ENCODE data around the gene ZBTB5.
"Not testable (repeated sequence)": the region's sequence is repeated elsewhere in the genome, so short reads cannot be mapped to it uniquely, and the experiment has no call there.

ZBTB5 gene

GRCh38 chr9:37491939-37492338 is 26.7 kb upstream of the ZBTB5 start:
- in situ Hi-C loops (cut with HindIII; ENCODE audit: low sequenced_read_pairs) = no loop called here
- TF ChIP-seq CTCF (IDR thresholded peaks at IDR 0.05; ENCODE audit: low read depth, low read length) = no peak
- no peak for DNase-seq (ENCODE audit: low read depth, low spot score)
- H3K4me3 ChIP-seq (ENCODE audit: low read depth, low read length) = no peak overlapping the region

- in situ Hi-C loops (cut with HindIII; ENCODE audit: low sequenced_read_pairs) = no loop called here
- peak; percentile 93 for DNase-seq (ENCODE audit: low read depth, low spot score)
- H3K4me3 ChIP-seq (ENCODE audit: low read depth, low read length) = peak overlapping the region; percentile 89
- no peak for TF ChIP-seq CTCF (IDR thresholded peaks at IDR 0.05; ENCODE audit: low read depth, low read length)
Observed at GRCh38 chr9:37486616-37487548, 21.6 kb upstream of the ZBTB5 start.

- in situ Hi-C loops (cut with HindIII; ENCODE audit: low sequenced_read_pairs) = no loop called here
- TF ChIP-seq CTCF (IDR thresholded peaks at IDR 0.05; ENCODE audit: low read depth, low read length) = no peak
- peak overlapping the region; percentile 89 for H3K4me3 ChIP-seq (ENCODE audit: low read depth, low read length)
- no peak for DNase-seq (ENCODE audit: low read depth, low spot score)
Observed at GRCh38 chr9:37486256-37486615, 21.0 kb upstream of the ZBTB5 start.

GRCh38 chr9:37485389-37486255 is 20.4 kb upstream of the ZBTB5 start, which contains the start of gene POLR1E:
Gene POLR1E (plus strand): TSS chr9:37485948. CDS start chr9:37486048, 100 bp downstream.
- H3K4me3 ChIP-seq (ENCODE audit: low read depth, low read length) = peak within 1 kb of the TSS; percentile 89
- DNase-seq (ENCODE audit: low read depth, low spot score) = peak; percentile 90
- in situ Hi-C loops (cut with HindIII; ENCODE audit: low sequenced_read_pairs) = no loop called here
- TF ChIP-seq CTCF (IDR thresholded peaks at IDR 0.05; ENCODE audit: low read depth, low read length) = no peak

- in situ Hi-C loops (cut with HindIII; ENCODE audit: low sequenced_read_pairs) = no loop called here
- DNase-seq (ENCODE audit: low read depth, low spot score) = no peak
- no peak for TF ChIP-seq CTCF (IDR thresholded peaks at IDR 0.05; ENCODE audit: low read depth, low read length)
- no peak overlapping the region for H3K4me3 ChIP-seq (ENCODE audit: low read depth, low read length)
Observed at GRCh38 chr9:37480759-37481158, 15.5 kb upstream of the ZBTB5 start.

GRCh38 chr9:37477987-37478619 is 12.9 kb upstream of the ZBTB5 start:
- H3K4me3 ChIP-seq (ENCODE audit: low read depth, low read length); DNase-seq (ENCODE audit: low read depth, low spot score); in situ Hi-C loops (cut with HindIII; ENCODE audit: low sequenced_read_pairs): not testable (repeated sequence)

GRCh38 chr9:37477443-37477842 is 12.2 kb upstream of the ZBTB5 start:
- in situ Hi-C loops (cut with HindIII; ENCODE audit: low sequenced_read_pairs); H3K4me3 ChIP-seq (ENCODE audit: low read depth, low read length); DNase-seq (ENCODE audit: low read depth, low spot score): not testable (repeated sequence)
